CD4-positive, alpha-beta T cell treated with Interferon gamma for 1 hour (primary cell): ENCODE measurements around the gene IP6K2.

Source experiments
- DNase-seq: peaks from one replicate; pipeline ENCODE4 v3.0.0-alpha.2; 2020

IP6K2 gene

DNA sequence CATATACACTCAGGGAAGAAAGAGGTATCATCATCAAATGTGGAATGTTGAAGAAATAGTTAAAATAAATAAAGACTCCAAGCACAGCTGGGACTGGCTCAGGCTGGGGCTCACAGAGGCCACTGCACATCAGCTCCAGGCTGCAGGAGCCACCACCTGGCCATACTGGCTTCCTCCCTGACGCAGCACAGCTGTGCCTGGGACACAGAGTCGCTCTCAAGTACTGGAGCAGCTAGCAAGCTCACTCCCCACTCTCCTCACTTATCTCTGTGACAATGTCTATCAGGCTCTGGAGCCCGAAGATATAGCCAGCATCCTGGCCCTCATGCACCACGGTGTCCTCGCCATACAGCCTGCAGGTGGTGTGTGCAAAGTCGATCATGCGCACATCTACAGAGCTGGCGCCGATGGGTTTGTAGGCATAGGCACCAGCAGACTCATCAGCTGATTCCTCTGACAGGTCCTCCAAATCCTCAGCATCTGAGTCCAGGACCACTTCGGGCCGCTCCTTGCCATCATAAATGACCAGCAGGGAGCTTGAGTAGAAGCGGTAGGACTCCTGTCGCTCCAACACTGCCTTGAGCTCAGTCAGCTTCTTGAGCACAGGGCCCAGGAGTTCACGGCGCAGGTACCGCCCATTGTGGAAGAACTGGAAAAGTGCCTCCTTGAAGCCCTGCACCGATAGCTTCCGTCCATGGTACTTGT is 28.8 kb downstream of the IP6K2 start:
- DNase-seq, result no peak

GRCh38 chr3:48687220-48687678 is 29.8 kb downstream of the IP6K2 start:
- no peak for DNase-seq

GRCh38 chr3:48686538-48687219 is 30.3 kb downstream of the IP6K2 start:
- DNase-seq, result no peak

GRCh38 chr3:48685603-48686511 is 31.2 kb downstream of the IP6K2 start, which contains the start of gene NCKIPSD:
Gene NCKIPSD, minus strand, starts transcription at chr3:48685915. Its CDS starts 108 bp downstream, at chr3:48685807.
- DNase-seq, result peak; percentile 86

GRCh38 chr3:48685293-48685602 is 31.8 kb downstream of the IP6K2 start:
- no peak for DNase-seq

GRCh38 chr3:48684480-48685143 is 32.4 kb downstream of the IP6K2 start:
- no peak for DNase-seq

DNA sequence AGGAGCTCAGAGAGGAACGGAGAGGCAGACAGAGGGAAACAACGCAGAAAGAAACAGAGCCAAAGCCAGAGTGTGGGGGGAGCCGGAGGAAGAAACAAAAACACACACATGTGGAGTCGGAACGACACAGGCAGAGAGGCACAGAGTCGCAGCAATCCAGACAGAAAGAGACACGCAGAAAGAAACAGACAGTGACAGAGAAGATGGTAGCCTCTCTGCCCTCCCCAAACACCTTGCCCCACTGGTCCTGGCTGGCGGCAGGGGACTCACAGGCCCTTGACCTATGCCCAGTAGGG is 33.0 kb downstream of the IP6K2 start:
- DNase-seq, result no peak

GRCh38 chr3:48682786-48683185 is 34.2 kb downstream of the IP6K2 start:
- no peak for DNase-seq

DNA sequence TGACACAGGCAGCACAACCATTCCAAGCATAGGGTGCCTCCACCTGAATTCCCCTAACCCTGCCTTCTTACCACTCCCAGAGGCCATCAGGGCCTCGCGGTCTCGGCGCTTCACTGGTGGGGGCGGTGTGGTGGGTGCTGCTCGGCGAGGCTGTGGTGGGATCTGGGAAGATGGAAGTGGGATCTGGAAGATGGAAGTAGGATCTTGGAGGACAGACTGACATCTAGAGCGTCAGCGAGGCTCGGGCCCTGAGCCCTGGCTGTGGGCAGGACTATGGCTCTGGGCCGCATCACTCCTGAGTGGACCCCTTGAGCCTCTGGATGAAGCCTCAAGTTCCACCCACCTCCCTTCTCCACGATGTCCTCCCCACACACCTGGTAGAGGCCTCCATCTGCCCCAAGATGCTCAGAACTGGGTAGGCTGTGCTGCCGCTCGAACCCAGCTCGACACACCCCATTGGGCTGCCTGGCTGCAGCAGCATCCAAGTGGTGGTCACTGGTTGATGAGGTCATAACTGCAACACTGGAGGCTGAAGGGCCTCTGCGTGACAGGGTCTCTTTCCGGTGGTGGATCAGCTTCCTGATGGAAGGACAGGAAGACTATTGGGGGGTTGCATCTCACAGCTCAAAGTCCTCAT is 34.9 kb downstream of the IP6K2 start:
- no peak for DNase-seq

- DNase-seq, result no peak
Observed at GRCh38 chr3:48681541-48681880, 35.5 kb downstream of the IP6K2 start.

DNA sequence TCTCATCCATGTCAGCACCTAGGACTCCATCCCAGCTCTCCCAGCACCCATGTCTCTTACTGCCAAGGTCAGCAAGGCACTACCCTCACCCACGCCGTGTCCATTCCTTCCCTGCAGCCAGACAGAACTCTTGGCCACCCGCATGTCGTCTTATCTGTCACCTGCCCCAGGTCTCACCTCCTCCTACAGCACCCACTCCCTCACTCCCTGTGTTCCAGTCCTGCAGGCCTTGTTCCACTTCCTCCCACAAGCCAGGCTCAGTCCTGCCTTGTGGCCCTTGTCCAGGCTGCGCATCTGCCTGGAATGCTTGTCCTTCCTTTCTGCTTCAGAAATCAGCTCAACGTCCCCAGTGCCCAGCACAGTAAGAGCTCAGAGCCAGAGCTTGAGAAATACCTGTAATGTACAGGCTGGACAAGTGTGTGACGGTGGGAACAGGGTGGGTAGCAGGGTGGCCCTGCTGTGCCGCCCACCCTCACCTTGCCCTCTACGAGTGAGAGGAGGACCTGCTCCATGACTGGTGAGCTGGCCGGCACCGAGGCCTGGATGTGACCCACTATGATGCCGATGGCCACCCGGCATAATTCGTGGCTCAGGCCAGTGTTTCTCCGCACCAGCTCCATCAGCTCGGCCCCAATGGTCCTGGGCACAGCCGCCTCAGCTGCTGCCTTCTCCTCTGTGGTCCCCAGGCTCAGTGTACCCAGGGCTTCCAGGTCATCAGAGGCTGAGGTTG is 36.0 kb downstream of the IP6K2 start:
- DNase-seq, result no peak

- no peak for DNase-seq
Observed at GRCh38 chr3:48679411-48680391, 37.3 kb downstream of the IP6K2 start.

- no peak for DNase-seq
Observed at GRCh38 chr3:48678566-48679380, 38.2 kb downstream of the IP6K2 start.

DNA sequence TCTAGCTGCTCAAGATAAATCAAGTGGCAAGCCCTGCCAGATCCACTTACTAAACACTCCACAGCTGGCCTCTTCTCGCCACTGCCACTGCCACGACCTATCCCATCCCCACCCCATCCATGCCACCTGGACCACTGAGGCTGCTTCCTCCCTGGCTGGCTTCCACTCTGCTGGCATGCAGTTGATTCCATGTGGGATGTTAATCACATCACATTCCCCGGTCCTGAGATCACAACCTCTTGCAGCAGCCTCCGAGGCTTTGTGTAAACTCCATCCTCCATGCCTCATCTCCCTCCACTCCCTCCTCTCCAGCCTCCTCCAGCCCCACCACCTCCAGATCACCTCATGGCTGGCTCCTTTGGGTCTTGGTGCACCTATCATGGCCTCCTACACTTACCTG is 39.0 kb downstream of the IP6K2 start:
- no peak for DNase-seq

- no peak for DNase-seq
Observed at GRCh38 chr3:48674505-48674904, 42.5 kb downstream of the IP6K2 start.

- DNase-seq, result no peak
Observed at GRCh38 chr3:48672522-48672921, 44.5 kb downstream of the IP6K2 start.

GRCh38 chr3:48664929-48665328 is 52.1 kb downstream of the IP6K2 start:
- no peak for DNase-seq

- no peak for DNase-seq
Observed at GRCh38 chr3:48664313-48664644, 52.7 kb downstream of the IP6K2 start.

DNA sequence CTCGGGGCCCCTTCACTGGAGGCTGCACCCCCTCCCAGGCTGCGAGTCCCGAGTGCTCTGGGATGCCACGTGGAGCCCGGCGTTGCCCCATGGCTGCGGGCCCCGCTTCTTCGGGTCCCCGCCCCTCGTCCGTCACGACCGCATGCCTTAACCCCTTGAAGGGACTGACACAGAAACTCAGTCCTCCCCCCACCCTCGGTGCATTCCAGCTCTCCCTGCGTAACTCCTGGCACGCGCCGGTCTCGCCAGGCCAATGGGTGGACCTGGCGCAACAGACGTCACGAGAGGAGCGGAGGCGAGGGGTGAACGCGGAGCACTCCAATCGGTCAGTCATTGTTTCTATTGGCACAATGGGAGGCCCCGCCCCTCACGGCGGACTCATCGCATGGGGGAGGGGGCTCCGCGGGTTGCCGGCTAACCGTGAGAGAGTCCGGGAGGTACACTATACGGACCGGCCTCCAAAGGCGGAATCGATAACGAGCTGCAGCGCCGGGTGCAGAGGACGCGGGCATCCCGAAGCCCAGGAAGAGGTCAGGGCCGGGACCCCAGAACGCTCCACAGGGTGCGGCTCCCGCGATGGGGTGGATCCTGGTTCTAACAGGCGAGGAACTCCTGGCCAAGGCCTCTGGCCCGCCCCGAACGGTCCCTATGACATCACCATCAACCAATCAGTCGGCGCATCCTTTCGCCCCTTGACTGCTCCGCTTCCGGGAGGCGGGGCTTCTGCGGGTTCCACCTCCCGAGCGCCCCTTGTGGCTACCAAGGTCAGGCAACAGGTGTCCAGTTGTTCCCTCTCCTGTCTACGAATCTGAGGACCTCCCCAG is 53.3 kb downstream of the IP6K2 start:
- DNase-seq, result peak; percentile 90
